Measurements from ENCODE around the gene TPRX1. TPM values are rescaled to one million over a fixed set of nuclear protein-coding genes. Genes with fewer than 3 reads are reported as not detected.

TPRX1 gene
- total and polyA plus RNA-seq, 8 donors, result not detected

GRCh38 chr19:47761566-47761965 lies 42.8 kb downstream of the TPRX1 start:
- Histone ChIP-seq H3K4me3 (no peak overlapping the region), H3K36me3 (peaks cover 22 to 41% (median 40%) of the 10 kb centered on the region in 4 donors), H3K27ac (no peak overlapping the region), H3K27me3 (no peaks in the 10 kb centered on the region), H3K4me1 (peaks cover 0 to 10% (median 0%) of the 10 kb centered on the region in 4 donors), H3K9me3 (no peaks in the 10 kb centered on the region)
- intact Hi-C loops (cut with DNase I; ENCODE audit: low total_unique reads), result no loop called here
- DNase-seq, result no peak
- 62 to 84% (median 76%) methylated on average over 5 of the region's 5 CpGs for WGBS, 5 donors
- no peak for TF ChIP-seq EP300 (IDR thresholded peaks at IDR 0.05)
- TF ChIP-seq POLR2A (IDR thresholded peaks at IDR 0.05), result no peak
- no peak for TF ChIP-seq POLR2AphosphoS5 (IDR thresholded peaks at IDR 0.05)

DNA sequence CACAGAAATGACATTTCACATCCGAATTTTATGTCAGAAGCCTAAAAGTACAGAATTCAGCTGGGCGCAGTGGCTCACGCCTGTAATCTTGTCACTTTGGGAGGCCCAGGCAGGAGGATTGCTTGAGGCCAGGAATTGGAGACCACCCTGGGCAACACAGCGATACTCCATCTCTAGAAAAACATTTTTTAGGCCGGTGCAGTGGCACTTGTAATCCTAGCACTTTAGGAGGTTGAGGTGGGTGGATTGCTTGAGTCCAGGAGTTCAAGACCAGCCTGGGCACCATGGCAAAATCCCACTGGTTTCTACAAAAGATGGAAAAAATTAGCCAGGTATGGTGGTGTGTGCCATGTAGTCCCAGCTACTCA lies 43.7 kb downstream of the TPRX1 start:
- Histone ChIP-seq H3K27ac (no peak overlapping the region), H3K9me3 (no peaks in the 10 kb centered on the region), H3K36me3 (peaks cover 31 to 51% (median 49%) of the 10 kb centered on the region in 4 donors), H3K27me3 (no peaks in the 10 kb centered on the region), H3K4me1 (peaks cover 0 to 5% (median 0%) of the 10 kb centered on the region in 4 donors), H3K4me3 (no peak overlapping the region)
- no peak for DNase-seq
- intact Hi-C loops (cut with DNase I; ENCODE audit: low total_unique reads), result no loop called here
- TF ChIP-seq POLR2A (IDR thresholded peaks at IDR 0.05) (no peak), CTCF (IDR thresholded peaks at IDR 0.05) (no peak), EP300 (IDR thresholded peaks at IDR 0.05) (no peak), POLR2AphosphoS5 (IDR thresholded peaks at IDR 0.05) (no peak)
- WGBS, 5 donors, result 72 to 98% (median 85%) methylated on average over 5 of the region's 5 CpGs

- Histone ChIP-seq H3K4me3 (no peak overlapping the region), H3K27ac (no peak overlapping the region), H3K9me3 (no peaks in the 10 kb centered on the region), H3K4me1 (no peaks in the 10 kb centered on the region), H3K36me3 (peaks cover 52 to 73% (median 71%) of the 10 kb centered on the region in 4 donors), H3K27me3 (no peaks in the 10 kb centered on the region)
- no peak for TF ChIP-seq POLR2A (IDR thresholded peaks at IDR 0.05)
- no peak for TF ChIP-seq EP300 (IDR thresholded peaks at IDR 0.05)
- no peak for TF ChIP-seq CTCF (IDR thresholded peaks at IDR 0.05)
- no peak for TF ChIP-seq POLR2AphosphoS5 (IDR thresholded peaks at IDR 0.05)
- no peak for DNase-seq
- WGBS, 5 donors, result 83 to 92% (median 89%) methylated on average over 5 of the region's 5 CpGs
- intact Hi-C loops (cut with DNase I; ENCODE audit: low total_unique reads), result no loop called here
Measured at GRCh38 chr19:47758443-47758804, 45.9 kb downstream of the TPRX1 start.

- TF ChIP-seq POLR2AphosphoS5 (IDR thresholded peaks at IDR 0.05), result no peak
- TF ChIP-seq CTCF (IDR thresholded peaks at IDR 0.05), result no peak
- TF ChIP-seq POLR2A (IDR thresholded peaks at IDR 0.05), result no peak
- no peak for TF ChIP-seq EP300 (IDR thresholded peaks at IDR 0.05)
- Histone ChIP-seq H3K27ac (no peak overlapping the region), H3K9me3 (no peaks in the 10 kb centered on the region), H3K36me3 (peaks cover 58 to 78% (median 77%) of the 10 kb centered on the region in 4 donors), H3K27me3 (no peaks in the 10 kb centered on the region), H3K4me1 (no peaks in the 10 kb centered on the region), H3K4me3 (no peak overlapping the region)
- no peak for DNase-seq
- intact Hi-C loops (cut with DNase I; ENCODE audit: low total_unique reads), result no loop called here
- WGBS, 5 donors, result 75 to 86% (median 78%) methylated on average over 13 to 14 of the region's 14 CpGs
Measured at GRCh38 chr19:47757617-47758442, 46.5 kb downstream of the TPRX1 start.

Measured in stomach (tissue), 9 donors.